LoVo (cell line): ENCODE data around the gene ACVR1C.
"Not testable (repeated sequence)": the region's sequence is repeated elsewhere in the genome, so short reads cannot be mapped to it uniquely, and the experiment has no call there.

ENCODE experiments used
- DNase-seq: peaks from one replicate; pipeline ENCODE4 v3.0.0-alpha.2; 2016; ENCODE audit warnings: low spot score

The ACVR1C gene

GRCh38 chr2:157572725-157573124 lies 55.9 kb downstream of the ACVR1C start:
- DNase-seq, result no peak

- not testable (repeated sequence) for DNase-seq
Observed at GRCh38 chr2:157566623-157567022, 62.0 kb downstream of the ACVR1C start.

GRCh38 chr2:157566113-157566512 lies 62.6 kb downstream of the ACVR1C start:
- not testable (repeated sequence) for DNase-seq

- DNase-seq, result no peak
Observed at GRCh38 chr2:157565550-157565949, 63.1 kb downstream of the ACVR1C start.

GRCh38 chr2:157559890-157560289 lies 68.8 kb downstream of the ACVR1C start:
- DNase-seq, result no peak

- DNase-seq, result no peak
Observed at GRCh38 chr2:157559461-157559860, 69.2 kb downstream of the ACVR1C start.

GRCh38 chr2:157559061-157559460 lies 69.6 kb downstream of the ACVR1C start:
- DNase-seq, result no peak

- DNase-seq, result no peak
Observed at GRCh38 chr2:157557770-157558169, 70.9 kb downstream of the ACVR1C start.

- no peak for DNase-seq
Observed at GRCh38 chr2:157540102-157540501, 88.6 kb downstream of the ACVR1C start.

GRCh38 chr2:157538064-157538463 lies 90.6 kb downstream of the ACVR1C start:
- no peak for DNase-seq

GRCh38 chr2:157536815-157537214 lies 91.8 kb downstream of the ACVR1C start:
- no peak for DNase-seq

GRCh38 chr2:157528963-157529751 lies 99.5 kb downstream of the ACVR1C start:
- no peak for DNase-seq

- no peak for DNase-seq
Observed at GRCh38 chr2:157526070-157526469, 102.6 kb downstream of the ACVR1C start.

GRCh38 chr2:157523270-157524247 lies 105.1 kb downstream of the ACVR1C start:
- no peak for DNase-seq

GRCh38 chr2:157514966-157515365 lies 113.7 kb downstream of the ACVR1C start:
- not testable (repeated sequence) for DNase-seq

GRCh38 chr2:157509744-157510143 lies 118.9 kb downstream of the ACVR1C start:
- no peak for DNase-seq

- DNase-seq, result no peak
Observed at GRCh38 chr2:157508676-157509075, 120.0 kb downstream of the ACVR1C start.

- DNase-seq, result no peak
Observed at GRCh38 chr2:157506586-157506985, 122.1 kb downstream of the ACVR1C start.

GRCh38 chr2:157504623-157505022 lies 124.0 kb downstream of the ACVR1C start:
- no peak for DNase-seq

- no peak for DNase-seq
Observed at GRCh38 chr2:157501026-157501425, 127.6 kb downstream of the ACVR1C start.

- DNase-seq, result no peak
Observed at GRCh38 chr2:157500334-157500733, 128.3 kb downstream of the ACVR1C start.

GRCh38 chr2:157498483-157498882 lies 130.2 kb downstream of the ACVR1C start:
- no peak for DNase-seq
